Neuron (in vitro differentiated cells): ENCODE data around the gene FNBP1.

Experiments
- H2AFZ ChIP-seq: one replicate; pipeline ENCODE4 v1.6.1; 2013; ENCODE audit warnings: low read depth, mild to moderate bottlenecking, inconsistent platforms, low read length, moderate library complexity
- H3K27me3 ChIP-seq: one replicate; pipeline ENCODE4 v1.6.1; 2013; ENCODE audit warnings: low read length; ENCODE audit not compliant: insufficient read depth
- H3K36me3 ChIP-seq: one replicate; pipeline ENCODE4 v1.6.1; 2013; ENCODE audit warnings: low read length; ENCODE audit not compliant: insufficient read depth
- H3K4me1 ChIP-seq: one replicate; pipeline ENCODE4 v1.6.1; 2013; ENCODE audit warnings: low read length; ENCODE audit not compliant: insufficient read depth
- H3K4me3 ChIP-seq: 2 replicates; pipeline ENCODE4 v1.5.1; 2013; ENCODE audit warnings: mild to moderate bottlenecking, low read length, moderate library complexity
- H3K9me3 ChIP-seq: one replicate; pipeline ENCODE4 v1.6.1; 2013; ENCODE audit warnings: low read length

FNBP1 gene

GRCh38 chr9:130058154-130058553 is 15.2 kb upstream of the FNBP1 start:
- Histone ChIP-seq H3K27me3 (no peaks in the 10 kb centered on the region), H3K36me3 (peaks cover 6% of the 10 kb centered on the region), H3K4me1 (peaks cover 7% of the 10 kb centered on the region), H3K4me3 (no peak overlapping the region), H2AFZ (no peak overlapping the region), H3K9me3 (peaks cover 2% of the 10 kb centered on the region)

GRCh38 chr9:130054820-130055219 is 11.8 kb upstream of the FNBP1 start:
- H3K4me3 ChIP-seq = peak overlapping the region; percentile 97
- H3K36me3 ChIP-seq = peaks cover 4% of the 10 kb centered on the region
- H3K27me3 ChIP-seq = no peaks in the 10 kb centered on the region
- H2AFZ ChIP-seq = no peak overlapping the region
- peaks cover 10% of the 10 kb centered on the region for H3K4me1 ChIP-seq
- no peaks in the 10 kb centered on the region for H3K9me3 ChIP-seq

- peaks cover 4% of the 10 kb centered on the region for H3K36me3 ChIP-seq
These were observed 11.4 kb upstream of the FNBP1 start for GRCh38 chr9:130054325-130054786.

GRCh38 chr9:130053504-130054324 is 10.7 kb upstream of the FNBP1 start, which contains the start of gene GPR107:
Gene GPR107 (plus strand): TSS chr9:130053906. CDS start chr9:130053933, 27 bp downstream.
- peaks cover 10% of the 10 kb centered on the region for H3K4me1 ChIP-seq
- peaks cover 2% of the 10 kb centered on the region for H3K36me3 ChIP-seq
- peak within 1 kb of the TSS; percentile 97 for H3K4me3 ChIP-seq
- H3K27me3 ChIP-seq = no peaks in the 10 kb centered on the region
- H3K9me3 ChIP-seq = no peaks in the 10 kb centered on the region
- H2AFZ ChIP-seq = peak within 1 kb of the TSS; percentile 90

More at GRCh38 chr9:130054325-130054786, 11.4 kb upstream of the FNBP1 start:
- Histone ChIP-seq H2AFZ (peak overlapping the region; percentile 90), H3K27me3 (no peaks in the 10 kb centered on the region), H3K9me3 (no peaks in the 10 kb centered on the region), H3K4me1 (peaks cover 10% of the 10 kb centered on the region), H3K4me3 (peak overlapping the region; percentile 97)

GRCh38 chr9:130053109-130053503 is 10.1 kb upstream of the FNBP1 start:
- H3K4me1 ChIP-seq = peaks cover 10% of the 10 kb centered on the region
- no peaks in the 10 kb centered on the region for H3K27me3 ChIP-seq
- H3K4me3 ChIP-seq = peak overlapping the region; percentile 97
- H2AFZ ChIP-seq = peak overlapping the region; percentile 90
- no peaks in the 10 kb centered on the region for H3K36me3 ChIP-seq
- H3K9me3 ChIP-seq = no peaks in the 10 kb centered on the region

- Histone ChIP-seq H3K4me3 (no peak overlapping the region), H3K36me3 (no peaks in the 10 kb centered on the region), H3K9me3 (no peaks in the 10 kb centered on the region), H3K27me3 (no peaks in the 10 kb centered on the region), H2AFZ (no peak overlapping the region), H3K4me1 (peaks cover 10% of the 10 kb centered on the region)
These were observed 8.9 kb upstream of the FNBP1 start for GRCh38 chr9:130051855-130052254.

GRCh38 chr9:130050462-130050861 is 7.5 kb upstream of the FNBP1 start:
- H3K36me3 ChIP-seq = no peaks in the 10 kb centered on the region
- H3K4me1 ChIP-seq = peaks cover 10% of the 10 kb centered on the region
- H3K9me3 ChIP-seq = no peaks in the 10 kb centered on the region
- no peak overlapping the region for H2AFZ ChIP-seq
- H3K27me3 ChIP-seq = no peaks in the 10 kb centered on the region
- H3K4me3 ChIP-seq = no peak overlapping the region

- Histone ChIP-seq H2AFZ (no peak overlapping the region), H3K4me3 (no peak overlapping the region)
These were observed 6.6 kb upstream of the FNBP1 start for GRCh38 chr9:130049431-130050210.

GRCh38 chr9:130045725-130046450 is 2.9 kb upstream of the FNBP1 start:
- H3K4me1 ChIP-seq = peaks cover 10% of the 10 kb centered on the region
- no peaks in the 10 kb centered on the region for H3K27me3 ChIP-seq
- H3K36me3 ChIP-seq = no peaks in the 10 kb centered on the region
- H2AFZ ChIP-seq = no peak overlapping the region
- H3K4me3 ChIP-seq = no peak overlapping the region
- peaks cover 3% of the 10 kb centered on the region for H3K9me3 ChIP-seq

More at GRCh38 chr9:130049431-130050210, 6.6 kb upstream of the FNBP1 start:
- H3K4me1 ChIP-seq = peaks cover 6% of the 10 kb centered on the region
- H3K36me3 ChIP-seq = no peaks in the 10 kb centered on the region
- H3K9me3 ChIP-seq = no peaks in the 10 kb centered on the region
- H3K27me3 ChIP-seq = no peaks in the 10 kb centered on the region

GRCh38 chr9:130043654-130044623 is 950 bp upstream of the FNBP1 start:
- Histone ChIP-seq H2AFZ (peak overlapping the region; percentile 76), H3K9me3 (peaks cover 3% of the 10 kb centered on the region), H3K4me1 (peaks cover 12% of the 10 kb centered on the region), H3K36me3 (no peaks in the 10 kb centered on the region), H3K4me3 (peak overlapping the region; percentile 41), H3K27me3 (no peaks in the 10 kb centered on the region)

- no peaks in the 10 kb centered on the region for H3K27me3 ChIP-seq
- peaks cover 12% of the 10 kb centered on the region for H3K4me1 ChIP-seq
- H3K36me3 ChIP-seq = no peaks in the 10 kb centered on the region
- H2AFZ ChIP-seq = peak overlapping the region; percentile 57
- peaks cover 3% of the 10 kb centered on the region for H3K9me3 ChIP-seq
- H3K4me3 ChIP-seq = peak overlapping the region; percentile 76
These were observed 544 bp downstream of the FNBP1 start for GRCh38 chr9:130042406-130042884.
